ENCODE data around the gene C1orf87.

The C1orf87 gene

DNA sequence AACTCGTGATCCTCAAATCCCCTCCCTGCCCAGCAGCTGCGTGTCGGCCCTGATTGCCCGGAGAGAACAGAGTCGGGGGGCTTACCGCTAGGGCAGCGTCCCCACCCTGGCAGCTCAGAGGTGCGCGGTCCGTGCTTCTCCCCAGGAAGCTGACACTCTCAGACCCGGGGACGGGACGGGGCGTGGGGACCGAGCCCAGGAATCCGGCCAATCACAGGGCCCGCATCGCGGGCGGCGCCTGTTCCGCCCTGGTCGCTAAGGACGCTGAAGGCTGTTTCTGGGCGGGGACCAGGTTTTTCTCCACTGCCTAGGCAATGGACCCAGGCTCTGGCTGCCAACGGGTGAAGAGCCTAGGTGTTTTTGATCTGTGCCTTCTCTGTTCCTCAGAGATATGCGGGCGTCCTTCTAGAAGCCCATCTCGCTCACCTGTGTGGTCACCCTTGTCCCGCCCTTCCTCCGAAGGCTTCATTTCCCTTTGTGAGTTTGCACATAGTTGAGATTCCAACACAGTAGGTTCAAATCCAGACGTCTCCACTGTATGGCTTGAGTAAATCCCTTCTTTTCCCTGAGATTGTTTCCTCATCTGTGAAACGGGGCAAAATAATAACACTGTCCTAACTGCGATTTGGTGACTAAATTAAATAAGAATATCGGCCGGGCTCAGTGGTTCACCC lies at the start of gene C1orf87:
TSS of gene C1orf87 (minus strand) at position 166 of the 674 bp plus-strand sequence. CDS start 1,127 bp downstream, outside the sequence.
- DNase-seq (ENCODE audit: low read depth in 2 of 2): no peak

- DNase-seq (ENCODE audit: low read depth in 2 of 2): no peak
Observed at GRCh38 chr1:60118085-60118484, 44.5 kb upstream of the C1orf87 start.

DNA sequence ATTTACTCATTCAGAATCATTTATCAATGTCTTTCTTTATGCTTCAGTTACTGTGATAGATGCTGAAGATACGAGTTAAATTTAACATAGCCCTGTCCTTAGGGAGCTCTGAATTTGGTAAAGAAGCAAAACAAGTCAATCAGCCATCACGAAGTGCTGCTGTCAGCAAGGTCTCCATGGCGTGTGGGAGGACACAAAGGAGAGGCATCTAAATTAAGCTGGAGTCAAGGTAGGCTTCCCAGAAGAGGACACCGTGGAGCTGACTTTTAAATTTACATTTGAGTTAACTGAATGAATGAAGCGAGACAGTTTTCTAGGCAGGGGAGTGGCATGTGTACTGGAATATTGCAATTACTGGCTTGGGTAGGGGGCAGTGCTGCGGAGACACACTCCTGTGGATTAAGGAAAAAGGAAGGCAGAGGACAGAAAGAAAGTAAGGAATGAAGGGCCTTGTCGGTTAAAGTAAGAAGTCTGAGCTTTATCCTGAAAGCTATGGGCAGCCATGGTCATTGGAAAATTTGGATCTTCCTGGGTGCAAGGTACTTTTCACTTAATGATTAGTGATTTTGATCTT lies 41.3 kb upstream of the C1orf87 start:
- DNase-seq (ENCODE audit: low read depth in 2 of 2): no peak

- DNase-seq (ENCODE audit: low read depth in 2 of 2): no peak
Observed at GRCh38 chr1:60113596-60113995, 40.0 kb upstream of the C1orf87 start.

DNA sequence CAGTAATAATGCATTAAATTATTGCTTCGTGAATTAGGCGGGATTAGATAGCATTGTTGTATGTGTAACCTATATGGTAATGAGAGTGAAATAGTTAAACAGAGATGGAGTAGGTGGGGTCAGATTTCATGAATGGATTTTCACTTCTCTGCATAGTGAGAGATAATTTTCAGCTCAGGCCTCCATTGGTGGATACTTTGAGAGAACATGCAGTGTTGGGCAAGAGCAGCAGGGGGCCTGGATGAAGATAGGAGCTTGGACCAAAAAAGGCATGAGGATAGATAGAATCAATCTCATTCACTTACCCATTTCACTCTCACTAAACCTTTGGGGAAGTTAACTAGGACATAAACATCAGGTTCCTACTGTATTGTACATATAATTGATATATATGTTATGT lies 39.5 kb upstream of the C1orf87 start:
- DNase-seq (ENCODE audit: low read depth in 2 of 2): no peak

GRCh38 chr1:60111716-60112115 lies 38.1 kb upstream of the C1orf87 start:
- DNase-seq (ENCODE audit: low read depth in 2 of 2): no peak

DNA sequence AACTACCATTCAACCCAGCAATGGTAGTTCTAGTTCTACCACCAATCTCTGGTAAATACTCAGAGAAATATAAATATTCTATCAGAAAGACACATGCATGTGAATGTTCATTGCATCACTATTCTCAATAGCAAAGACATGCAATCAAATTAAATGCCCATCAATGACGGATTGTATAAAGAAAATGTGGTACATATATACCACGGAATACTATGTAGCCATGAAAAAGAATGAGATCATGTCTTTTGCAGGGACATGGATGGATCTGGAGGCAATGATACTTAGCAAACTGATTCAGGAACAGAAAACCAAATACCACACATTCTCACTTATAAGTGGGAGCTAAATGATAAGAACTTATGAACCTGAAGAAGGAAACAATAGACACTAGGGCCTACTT lies 37.5 kb upstream of the C1orf87 start:
- DNase-seq (ENCODE audit: low read depth in 2 of 2): no peak

GRCh38 chr1:60108196-60108595 lies 34.6 kb upstream of the C1orf87 start:
- DNase-seq (ENCODE audit: low read depth in 2 of 2): no peak

- DNase-seq (ENCODE audit: low read depth in 2 of 2): no peak
Observed at GRCh38 chr1:60103186-60103585, 29.6 kb upstream of the C1orf87 start.

DNA sequence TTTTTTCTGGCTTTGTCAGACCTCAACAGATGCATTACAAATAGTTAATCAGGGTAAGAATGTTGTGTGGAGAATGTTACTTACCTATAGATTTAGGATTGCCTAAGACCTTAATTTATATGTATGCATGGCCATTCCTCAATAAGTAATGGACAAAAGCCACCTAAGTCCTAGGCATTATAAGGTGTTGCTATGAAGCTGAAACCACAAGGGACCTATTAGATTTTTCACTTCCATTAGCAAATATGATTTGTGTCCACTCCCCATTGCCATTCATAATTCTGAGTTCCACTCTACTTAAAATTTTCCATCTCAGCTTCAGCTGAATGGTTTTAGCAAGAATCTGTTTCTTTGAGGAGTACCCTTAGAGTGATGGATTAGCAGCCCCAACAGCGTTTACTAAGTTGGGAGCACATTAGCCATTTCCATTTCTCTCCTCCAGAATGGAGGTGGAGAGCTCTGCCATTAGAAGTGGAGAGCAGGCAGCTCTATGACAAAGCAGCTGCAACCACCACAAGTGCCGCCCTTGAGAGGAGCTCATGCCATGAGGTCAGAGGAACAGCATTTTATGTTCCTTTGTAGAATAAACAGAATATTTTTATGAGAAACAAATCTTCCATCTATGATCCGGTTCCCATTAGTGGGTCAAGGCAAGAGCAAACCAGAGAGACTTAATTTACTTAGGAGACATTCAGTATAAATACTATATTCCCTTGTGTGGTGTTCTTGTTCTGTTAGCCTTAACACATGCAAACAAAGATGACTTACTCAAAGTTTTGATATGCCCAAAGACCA lies 28.9 kb upstream of the C1orf87 start:
- DNase-seq (ENCODE audit: low read depth in 2 of 2): no peak

DNA sequence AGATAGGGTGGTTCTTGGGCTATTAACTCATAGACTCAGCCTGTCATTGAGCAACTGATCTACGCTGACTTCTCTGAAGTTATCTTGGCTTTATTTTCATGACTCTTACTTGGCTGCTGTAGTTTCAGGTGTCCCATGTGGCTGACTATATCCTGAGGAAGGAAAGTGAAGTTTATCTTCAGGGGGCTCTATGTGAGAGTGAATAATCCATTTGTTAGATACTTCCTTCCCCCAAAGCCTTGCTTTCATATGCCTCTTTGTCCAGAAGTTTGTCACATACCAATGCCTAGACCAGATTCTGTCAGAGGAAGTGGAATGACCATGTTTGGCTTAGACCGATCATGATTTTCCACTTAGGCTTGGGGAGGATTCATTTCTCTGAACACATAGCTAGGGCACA lies 27.9 kb upstream of the C1orf87 start:
- DNase-seq (ENCODE audit: low read depth in 2 of 2): no peak

DNA sequence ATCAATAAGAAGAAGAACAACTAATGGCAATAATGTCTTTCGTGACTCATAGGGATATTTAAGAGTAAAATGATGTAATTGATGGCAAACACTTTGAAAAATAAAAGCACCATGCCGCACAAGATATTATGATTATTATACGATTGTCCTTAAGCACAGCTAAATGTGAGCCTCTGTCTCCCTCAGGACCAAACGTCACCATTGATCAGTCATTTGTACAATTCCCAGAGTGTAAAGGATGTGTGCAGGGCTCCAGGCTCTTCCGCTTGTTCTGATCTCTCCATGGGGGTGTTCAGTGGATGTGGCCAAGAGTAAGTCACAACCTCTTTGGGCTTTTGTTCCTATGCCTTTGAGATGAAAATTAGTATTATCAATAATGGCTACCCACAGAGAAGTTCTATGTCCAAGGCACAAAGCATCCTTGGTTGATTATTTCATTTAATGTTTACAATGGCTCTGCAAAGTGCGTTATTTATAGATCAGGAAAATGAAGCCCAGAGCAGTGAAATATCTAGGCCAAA lies 17.7 kb upstream of the C1orf87 start:
- no peak for DNase-seq (ENCODE audit: low read depth in 2 of 2)

GRCh38 chr1:60090655-60091054 lies 17.1 kb upstream of the C1orf87 start:
- DNase-seq (ENCODE audit: low read depth in 2 of 2): no peak

DNA sequence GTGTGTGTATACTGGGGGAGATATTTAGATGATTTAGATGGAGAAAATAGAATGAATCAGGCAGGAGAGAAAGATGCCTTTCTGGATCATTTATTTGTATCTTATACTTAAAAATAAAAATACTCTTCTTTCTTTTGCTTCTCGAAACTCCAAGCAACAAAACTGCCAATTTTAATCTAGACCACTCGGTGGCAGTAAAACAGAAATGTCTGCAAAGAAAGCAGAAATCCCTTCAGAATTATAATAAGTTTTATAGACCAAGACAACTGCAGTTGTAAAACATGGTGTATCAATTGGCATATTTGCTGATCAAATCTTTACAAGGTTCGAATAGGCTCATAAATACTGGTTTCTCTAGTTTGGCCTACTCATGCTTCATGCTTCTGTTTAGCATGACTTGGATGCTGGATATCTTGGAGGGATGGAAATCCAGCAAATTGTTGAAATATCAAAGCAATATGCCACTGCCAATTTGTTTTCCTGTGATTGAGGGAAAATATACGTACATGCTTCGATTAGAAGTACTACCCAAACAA lies 15.1 kb upstream of the C1orf87 start:
- no peak for DNase-seq (ENCODE audit: low read depth in 2 of 2)

GRCh38 chr1:60087681-60088080 lies 14.1 kb upstream of the C1orf87 start:
- DNase-seq (ENCODE audit: low read depth in 2 of 2): no peak

DNA sequence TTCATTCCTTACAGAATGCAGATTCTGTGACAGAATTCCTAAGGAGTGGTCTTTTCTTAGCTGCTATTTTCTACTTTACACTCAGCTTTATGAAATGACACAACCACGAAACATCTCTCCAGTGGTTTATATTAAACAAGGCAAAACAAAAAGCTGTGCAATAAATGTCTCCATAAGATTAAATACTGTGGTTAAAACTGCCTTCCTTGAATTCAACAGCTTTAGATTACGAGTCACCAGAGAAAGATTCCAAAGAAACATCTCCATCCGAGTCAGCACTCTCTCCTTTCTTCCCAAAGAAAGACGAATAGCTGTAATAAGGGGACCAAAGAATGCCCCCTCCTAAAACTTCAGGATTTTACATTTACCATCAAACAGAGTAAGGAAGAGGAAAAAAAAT lies 4.6 kb upstream of the C1orf87 start:
- DNase-seq (ENCODE audit: low read depth in 2 of 2): no peak

DNA sequence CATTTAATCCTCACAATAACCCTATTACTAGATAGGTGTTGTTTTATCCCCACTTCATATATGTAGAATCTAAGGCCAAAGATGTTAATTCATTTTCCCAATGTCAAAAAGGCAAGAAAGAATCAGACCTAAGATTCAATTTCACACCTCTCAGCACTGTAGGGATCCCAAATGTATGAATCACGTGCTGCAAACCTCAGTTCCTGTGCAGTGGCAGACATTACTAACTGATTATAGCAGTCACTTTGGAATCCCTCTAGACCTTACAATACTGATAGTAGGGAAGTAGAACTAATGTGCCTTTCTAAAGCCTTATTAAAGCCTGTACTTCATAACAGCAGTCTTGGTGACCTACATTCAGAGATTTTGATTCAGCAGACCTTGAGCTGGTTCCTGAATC lies 2.3 kb downstream of the C1orf87 start:
- DNase-seq (ENCODE audit: low read depth in 2 of 2): no peak

GRCh38 chr1:60069691-60070090 lies 3.9 kb downstream of the C1orf87 start:
- DNase-seq (ENCODE audit: low read depth in 2 of 2): no peak

DNA sequence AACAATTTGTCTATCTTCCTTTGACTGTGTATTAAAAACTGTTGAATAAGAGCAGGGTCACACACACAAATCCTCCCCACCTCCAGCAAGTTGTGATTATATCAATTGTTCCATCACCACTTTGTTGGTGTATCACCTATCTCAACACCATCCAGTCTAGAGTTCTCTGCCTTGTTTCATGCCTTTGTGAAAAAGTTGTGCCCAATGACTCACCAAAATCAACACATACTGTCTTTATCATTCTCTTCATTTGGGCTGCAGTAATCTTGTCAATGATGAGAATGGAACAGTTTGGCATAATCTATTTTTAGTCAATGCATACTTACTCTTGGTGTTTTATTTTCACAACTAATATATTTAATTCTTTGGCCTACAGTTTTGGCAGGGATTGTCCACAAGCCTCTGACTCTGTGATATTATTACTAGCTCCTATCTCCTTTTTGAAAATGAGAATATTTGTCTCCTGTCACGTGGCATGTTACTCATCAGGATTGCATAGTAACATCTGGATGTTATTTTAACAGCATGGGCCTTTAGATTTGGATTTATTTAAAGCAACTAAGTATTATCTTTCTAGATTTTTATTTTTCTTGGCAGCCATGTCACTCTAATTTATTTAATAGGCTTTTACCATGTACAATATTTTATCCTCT lies 5.1 kb downstream of the C1orf87 start:
- DNase-seq (ENCODE audit: low read depth in 2 of 2): no peak

DNA sequence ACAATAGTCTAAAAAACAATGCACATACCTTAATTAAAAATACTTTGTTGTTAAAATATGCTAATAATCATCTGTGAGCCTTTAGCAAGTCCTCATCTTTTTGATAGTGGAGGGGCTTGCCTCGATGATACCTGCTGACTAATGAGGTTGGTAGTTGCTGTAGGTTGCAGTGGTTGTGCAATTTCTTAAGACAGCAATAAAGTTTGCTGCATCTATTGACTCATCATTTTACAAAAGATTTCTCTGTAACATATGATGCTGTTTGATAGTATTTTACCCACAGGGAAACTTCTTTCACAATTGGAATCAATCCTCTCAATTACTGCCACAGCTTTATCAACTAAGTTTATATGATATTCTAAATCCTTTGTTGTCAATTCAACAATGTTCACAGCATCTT lies 7.6 kb downstream of the C1orf87 start:
- DNase-seq (ENCODE audit: low read depth in 2 of 2): no peak

GRCh38 chr1:60065199-60065598 lies 8.4 kb downstream of the C1orf87 start:
- no peak for DNase-seq (ENCODE audit: low read depth in 2 of 2)

DNA sequence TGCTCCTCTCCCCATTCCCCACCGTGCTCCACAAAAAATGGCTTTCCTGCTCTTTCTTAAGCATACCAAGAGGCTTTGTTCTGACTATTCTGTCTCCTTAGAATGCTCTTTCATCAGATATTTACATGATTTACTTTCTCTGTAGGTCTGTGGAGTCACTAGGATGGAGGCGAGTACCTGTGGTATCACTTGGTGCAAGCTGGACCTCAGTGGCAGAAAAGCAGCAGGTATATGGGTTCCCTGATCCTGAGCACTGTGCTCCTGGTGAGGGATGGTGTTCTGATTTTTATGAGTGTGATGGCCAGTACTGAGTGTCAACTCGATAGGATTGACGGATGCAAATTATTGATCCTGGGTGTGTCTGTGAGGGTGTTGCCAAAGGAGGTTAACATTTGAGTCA lies 10.0 kb downstream of the C1orf87 start:
- no peak for DNase-seq (ENCODE audit: low read depth in 2 of 2)

All from stimulated activated CD8-positive, alpha-beta memory T cell treated with anti-CD3 and anti-CD28 coated beads, Interleukin-15, amount 100 ng/mL, for 4 hours (primary cell).